Pulmonary artery endothelial cell (primary cell): ENCODE data around the gene FTHL17. TPM values are rescaled to one million over a fixed set of nuclear protein-coding genes. Genes with fewer than 3 reads are reported as not detected.

Source experiments
- DNase-seq: peaks from one replicate; pipeline ENCODE4 v3.0.0-alpha.2; 2011; ENCODE audit warnings: low read depth, low spot score
- total RNA-seq: library from RNA; depleted of rRNA; stranded (reverse); fragments of >200 nt; gene quantifications from 2 replicates; pipeline ENCODE4 v1.2.3, GENCODE V29; 2014

Gene FTHL17
- total RNA-seq: not detected in 2 replicates

DNA sequence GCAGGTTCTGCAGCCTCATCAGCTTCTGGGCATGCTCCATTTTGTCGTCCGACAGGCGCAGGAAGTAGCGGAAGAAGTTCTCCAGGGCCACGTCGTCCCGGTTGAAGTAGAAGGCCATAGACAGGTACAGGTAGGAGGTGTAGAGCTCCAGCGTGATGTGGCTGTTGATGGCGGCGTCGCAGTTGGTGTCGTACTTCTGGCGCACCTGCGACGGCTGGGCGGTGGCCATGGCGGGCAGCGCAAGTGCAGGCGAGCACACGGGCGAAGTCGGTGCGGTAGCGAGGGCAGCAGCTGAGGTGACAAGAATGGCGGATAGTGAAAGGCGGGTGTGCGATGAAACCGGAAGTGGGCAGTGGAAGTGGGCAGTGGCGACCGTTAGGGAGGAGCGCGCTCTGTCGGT lies at the start of gene FTHL17:
FTHL17 (minus strand) TSS at position 317 of the 400 bp plus-strand sequence; CDS start at position 229, 88 bp downstream.
- DNase-seq: no peak

GRCh38 chrX:31117266-31117665 lies 45.4 kb upstream of the FTHL17 start:
- no peak for DNase-seq

DNA sequence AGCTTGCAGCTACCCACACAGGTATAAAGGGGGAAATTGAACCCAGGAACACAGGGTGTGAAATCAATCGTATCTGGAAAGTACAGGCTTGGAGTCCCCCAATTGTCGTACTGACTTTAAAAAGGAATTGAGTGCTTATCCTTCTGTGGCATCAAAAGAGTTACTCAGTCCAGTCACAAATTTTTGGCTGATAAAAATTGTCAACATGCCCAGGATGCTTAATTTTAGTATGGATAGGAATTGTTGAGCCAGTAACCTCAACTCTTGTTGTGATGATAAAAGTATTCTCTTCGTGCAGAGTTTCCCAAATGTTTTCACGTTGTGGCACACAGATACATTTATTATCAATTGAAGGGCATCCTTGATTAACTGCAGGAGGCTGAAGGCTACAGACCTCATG lies 43.6 kb upstream of the FTHL17 start:
- no peak for DNase-seq

GRCh38 chrX:31114858-31115257 lies 43.0 kb upstream of the FTHL17 start:
- DNase-seq: no peak

GRCh38 chrX:31112226-31112999 lies 40.6 kb upstream of the FTHL17 start:
- DNase-seq: no peak

GRCh38 chrX:31110657-31111056 lies 38.8 kb upstream of the FTHL17 start:
- no peak for DNase-seq

DNA sequence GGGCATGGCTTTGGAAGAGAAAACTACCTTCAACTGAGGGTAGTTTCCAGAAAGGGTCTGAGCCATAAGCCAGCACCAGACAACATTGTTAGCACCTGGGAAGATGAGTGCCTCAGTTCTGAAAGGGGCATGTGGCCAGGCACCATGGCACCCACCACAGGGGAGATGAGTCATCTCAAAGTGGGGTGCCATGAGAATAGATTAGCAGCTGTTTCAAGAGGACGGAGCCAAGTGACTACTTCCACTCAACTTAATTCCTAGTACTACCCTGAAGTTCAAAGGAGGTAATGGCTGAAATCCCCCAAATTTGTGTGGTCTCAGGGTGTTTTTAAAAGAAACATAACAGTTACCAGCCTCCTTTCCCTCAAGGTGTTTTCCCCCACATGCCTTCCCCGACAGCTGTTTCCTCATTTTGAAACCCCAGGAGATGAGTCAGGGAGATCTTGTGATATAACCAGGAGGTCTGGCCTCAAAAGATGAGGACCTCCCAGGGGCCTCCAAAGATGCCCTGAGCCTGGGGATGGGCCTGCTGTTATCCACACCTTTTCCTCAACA lies 27.8 kb upstream of the FTHL17 start:
- no peak for DNase-seq

GRCh38 chrX:31098079-31098478 lies 26.2 kb upstream of the FTHL17 start:
- no peak for DNase-seq

- DNase-seq: no peak
Observed at GRCh38 chrX:31093639-31093975, 21.8 kb upstream of the FTHL17 start.

DNA sequence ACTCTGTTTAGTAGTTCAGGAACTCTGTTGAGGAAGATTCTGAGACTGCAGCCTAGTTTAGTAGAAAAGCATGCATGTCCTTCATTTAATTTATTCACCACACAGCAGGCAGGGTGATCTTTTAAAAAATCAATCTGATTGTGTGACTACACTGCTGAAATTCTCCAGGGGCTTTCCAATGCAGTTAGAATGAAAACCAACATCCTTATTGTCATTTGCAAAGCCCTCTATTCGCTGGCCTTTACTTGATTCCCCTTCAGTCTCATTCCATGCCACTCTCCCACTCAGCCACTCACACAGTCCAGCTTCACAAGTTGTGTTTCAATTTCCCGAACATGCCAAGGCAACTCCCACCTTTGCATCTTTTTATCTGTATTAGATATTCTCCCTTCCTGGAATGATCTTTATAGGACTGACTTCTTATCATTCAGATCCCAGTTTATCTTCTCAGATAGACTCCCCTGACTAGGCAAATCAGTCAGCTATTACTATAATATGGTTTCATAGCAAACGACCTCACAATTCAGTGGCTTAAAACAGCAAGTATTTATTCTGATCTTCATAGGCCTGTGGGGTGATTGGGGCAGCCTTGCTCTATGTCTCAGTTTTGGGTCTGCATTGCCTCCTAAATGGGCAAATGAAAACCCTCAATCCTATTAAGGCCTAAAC lies 21.3 kb upstream of the FTHL17 start:
- DNase-seq: no peak

GRCh38 chrX:31092476-31092875 lies 20.6 kb upstream of the FTHL17 start:
- no peak for DNase-seq

- DNase-seq: no peak
Observed at GRCh38 chrX:31091819-31092218, 20.0 kb upstream of the FTHL17 start.

GRCh38 chrX:31074522-31074921 lies 2.7 kb upstream of the FTHL17 start:
- no peak for DNase-seq

- DNase-seq: no peak
Observed at GRCh38 chrX:31071262-31071661, 579 bp downstream of the FTHL17 start.

GRCh38 chrX:31070057-31070468 lies 1.8 kb downstream of the FTHL17 start:
- DNase-seq: no peak

GRCh38 chrX:31063114-31063513 lies 8.7 kb downstream of the FTHL17 start:
- no peak for DNase-seq

GRCh38 chrX:31061091-31061490 lies 10.8 kb downstream of the FTHL17 start:
- no peak for DNase-seq

DNA sequence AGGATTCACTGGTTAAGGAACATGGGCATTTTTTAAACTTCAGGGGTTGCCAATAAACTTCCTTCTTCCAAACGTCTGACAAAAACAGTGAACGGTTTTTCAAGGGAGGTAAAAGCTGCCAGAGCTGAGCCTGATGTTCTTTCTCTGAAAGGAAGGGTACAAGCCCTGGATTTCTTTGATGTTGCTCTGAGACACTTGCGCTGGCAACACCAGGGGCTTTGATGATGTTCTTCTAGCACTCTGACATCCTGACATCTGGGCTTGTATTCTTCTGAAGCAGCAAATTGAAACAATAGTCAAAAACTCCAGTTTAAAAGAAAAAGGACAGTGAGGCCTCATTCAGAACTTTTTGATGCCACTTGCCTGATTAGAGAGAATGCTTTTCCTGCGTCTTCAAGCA lies 11.8 kb downstream of the FTHL17 start:
- DNase-seq: no peak

GRCh38 chrX:31058284-31058683 lies 13.6 kb downstream of the FTHL17 start:
- no peak for DNase-seq

GRCh38 chrX:31057691-31058090 lies 14.2 kb downstream of the FTHL17 start:
- DNase-seq: no peak

DNA sequence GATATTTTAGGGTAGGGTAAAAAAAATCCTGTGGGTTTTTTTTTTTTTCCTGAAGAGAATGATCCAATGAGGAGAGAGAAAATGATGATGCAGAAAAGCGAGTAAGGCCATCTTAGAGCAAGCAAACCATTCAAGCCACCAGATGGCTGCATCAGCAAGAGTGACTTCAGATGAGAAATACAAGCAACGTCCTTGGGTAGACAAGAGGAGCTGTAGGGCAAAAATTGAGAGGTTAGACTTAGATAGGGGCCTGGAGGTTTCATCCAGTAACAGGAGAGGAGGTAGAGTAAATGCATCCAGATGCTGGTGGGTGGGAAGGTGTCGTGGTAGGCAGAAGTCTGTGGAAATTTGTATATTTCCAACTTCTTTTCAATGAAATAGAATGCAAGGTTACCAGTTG lies 14.6 kb downstream of the FTHL17 start:
- DNase-seq: no peak

GRCh38 chrX:31053621-31054020 lies 18.2 kb downstream of the FTHL17 start:
- no peak for DNase-seq

DNA sequence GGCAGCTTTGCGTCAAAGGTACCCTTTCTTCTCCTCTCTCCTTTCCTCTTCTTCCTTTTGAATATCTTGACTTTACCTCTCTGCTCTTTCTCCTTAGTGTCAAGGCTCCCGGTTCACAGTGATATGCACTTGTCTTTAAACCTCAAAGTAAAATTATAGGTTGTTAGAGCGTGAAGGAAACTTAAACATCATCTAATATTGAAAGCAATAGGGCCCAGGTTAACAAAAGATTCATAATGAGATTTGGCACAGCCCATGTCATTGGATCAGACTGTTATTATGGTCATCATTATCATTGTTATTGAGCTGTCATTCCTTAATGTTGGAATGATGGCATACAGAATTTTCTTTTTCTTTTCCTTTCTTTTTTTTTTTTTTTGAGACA lies 32.5 kb downstream of the FTHL17 start:
- DNase-seq: no peak
